ENCODE measurements around the gene CIB2. TPM values are rescaled to one million over a fixed set of nuclear protein-coding genes. Genes with fewer than 3 reads are reported as not detected.

CIB2 gene
- total RNA-seq, 1 experiment from 2014 or later, result 17.3 TPM

- H3K79me2 ChIP-seq (ENCODE audit: insufficient read depth, low read length), result peaks cover 20% of the 10 kb centered on the region
- ATAC-seq, result no peak
These were observed 69.2 kb downstream of the CIB2 start for GRCh38 chr15:78061963-78062427.

GRCh38 chr15:78060232-78060631 lies 71.0 kb downstream of the CIB2 start:
- Histone ChIP-seq H3K4me1 (ENCODE audit: control insufficient read depth in 1 of 2, insufficient read depth in 2 of 2, low read length in 2 of 2) (peaks cover 10 to 23% of the 10 kb centered on the region in 2 experiments), H4K20me1 (ENCODE audit: insufficient read depth) (no peaks in the 10 kb centered on the region), H3K9me3 (ENCODE audit: control insufficient read depth in 1 of 2, insufficient read depth in 1 of 2, low read depth in 1 of 2, low read length in 2 of 2) (no peaks in the 10 kb centered on the region), H3K9ac (ENCODE audit: low read length) (no peak overlapping the region), H3K9me2 (ENCODE audit: insufficient read depth) (no peaks in the 10 kb centered on the region), H3K36me3 (ENCODE audit: control insufficient read depth in 1 of 2, insufficient read depth in 2 of 2, low read length in 2 of 2) (no peaks in the 10 kb centered on the region), H2AFZ (ENCODE audit: low read depth, low read length, poor library complexity, severe bottlenecking) (no peak overlapping the region), H3K27me3 (ENCODE audit: insufficient read depth, low read length) (no peaks in the 10 kb centered on the region), H3K27ac (ENCODE audit: low read depth, low read length) (no peak overlapping the region), H3K79me2 (ENCODE audit: insufficient read depth, low read length) (peaks cover 13% of the 10 kb centered on the region), H3K4me2 (ENCODE audit: low read length) (no peak overlapping the region), H3K4me3 (replicated peaks in 1 of 2; ENCODE audit: low read depth in 1 of 2, low read length in 2 of 2) (no peak overlapping the region)
- intact Hi-C loops (cut with micrococcal nuclease), result no loop called here
- ChIA-PET RAD21 (ENCODE audit: low non-redundant PET in 1 of 2, low total read pairs in 2 of 2, uncharacterized antibody in 2 of 2, unreplicated experiment in 2 of 2) (no interaction called here), CTCF (interaction anchor here (0.5 kb wide), 1 partner anchor 29 kb away, joined by 4 read pairs; no protein-coding TSS in a partner anchor), POLR2A (no interaction called here)
- ATAC-seq, result no peak
- no peak for DNase-seq (ENCODE audit: low read depth, low spot score)
- BruUV-seq (replicated peaks), result no TSS peak
- no peak for TF ChIP-seq REST (IDR thresholded peaks at IDR 0.05; ENCODE audit: low read depth)
- no peak for TF ChIP-seq SP1 (IDR thresholded peaks at IDR 0.05; ENCODE audit: low read depth)
- TF ChIP-seq ZBTB33 (IDR thresholded peaks at IDR 0.05; ENCODE audit: extremely low read depth, insufficient replicate concordance, low read length), result no peak
- TF ChIP-seq SRF (IDR thresholded peaks at IDR 0.05; ENCODE audit: low read depth), result no peak
- no peak for TF ChIP-seq EZH2phosphoT487 (IDR thresholded peaks at IDR 0.05; ENCODE audit: borderline replicate concordance)
- TF ChIP-seq JUND (IDR thresholded peaks at IDR 0.05), result no peak

More at GRCh38 chr15:78061963-78062427, 69.2 kb downstream of the CIB2 start:
- POLR2A ChIA-PET, result no interaction called here
- no peaks in the 10 kb centered on the region for H3K36me3 ChIP-seq (ENCODE audit: control insufficient read depth in 1 of 2, insufficient read depth in 2 of 2, low read length in 2 of 2)
- peaks cover 4 to 13% of the 10 kb centered on the region in 2 experiments for H3K4me1 ChIP-seq (ENCODE audit: control insufficient read depth in 1 of 2, insufficient read depth in 2 of 2, low read length in 2 of 2)
- no peaks in the 10 kb centered on the region for H3K9me3 ChIP-seq (ENCODE audit: control insufficient read depth in 1 of 2, insufficient read depth in 1 of 2, low read depth in 1 of 2, low read length in 2 of 2)
- no peak overlapping the region for H2AFZ ChIP-seq (ENCODE audit: low read depth, low read length, poor library complexity, severe bottlenecking)
- H3K9ac ChIP-seq (ENCODE audit: low read length), result no peak overlapping the region
- TF ChIP-seq CTCF (IDR thresholded peaks at IDR 0.05 in 2 of 3, conservative IDR thresholded peaks at IDR 0.05 in 1 of 3; ENCODE audit: borderline replicate concordance in 1 of 3, insufficient read depth in 1 of 3, low read depth in 2 of 3, low read length in 2 of 3) (no peak), EZH2 (IDR thresholded peaks at IDR 0.05) (no peak), ZFX (IDR thresholded peaks at IDR 0.05) (no peak), POLR2AphosphoS5 (IDR thresholded peaks at IDR 0.05; ENCODE audit: low read depth, low read length) (no peak), FOSL1 (IDR thresholded peaks at IDR 0.05; ENCODE audit: low read depth) (no peak), YY1 (IDR thresholded peaks at IDR 0.05; ENCODE audit: extremely low read depth, insufficient replicate concordance, low read depth, low read length) (no peak)
- H3K27me3 ChIP-seq (ENCODE audit: insufficient read depth, low read length), result no peaks in the 10 kb centered on the region
- H3K4me3 ChIP-seq (replicated peaks in 1 of 2; ENCODE audit: low read depth in 1 of 2, low read length in 2 of 2), result no peak overlapping the region
- CTCF ChIA-PET, result interaction anchor here (1.0 kb wide), 1 partner anchor 46 kb away, joined by 3 read pairs; no protein-coding TSS in a partner anchor
- BruUV-seq (replicated peaks), result no TSS peak
- no peak for DNase-seq (ENCODE audit: low read depth, low spot score)
- intact Hi-C loops (cut with micrococcal nuclease), result no loop called here
- no peaks in the 10 kb centered on the region for H4K20me1 ChIP-seq (ENCODE audit: insufficient read depth)
- RAD21 ChIA-PET (ENCODE audit: low non-redundant PET in 1 of 2, low total read pairs in 2 of 2, uncharacterized antibody in 2 of 2, unreplicated experiment in 2 of 2), result no interaction called here
- no peak overlapping the region for H3K27ac ChIP-seq (ENCODE audit: low read depth, low read length)
- H3K9me2 ChIP-seq (ENCODE audit: insufficient read depth), result no peaks in the 10 kb centered on the region
- no peak overlapping the region for H3K4me2 ChIP-seq (ENCODE audit: low read length)

All from HCT116 (cell line).